Keratinocyte (primary cell): Measurements from ENCODE around the gene FAM107B.

Source experiments
- EZH2 ChIP-seq: IDR thresholded peaks from one replicate; pipeline ENCODE4 v1.6.1; 2012; ENCODE audit warnings: inconsistent platforms, mild to moderate bottlenecking, low read length, moderate library complexity
- TF ChIP-seq, protein P1 (sequence below), 3 experiments: IDR thresholded peaks in 1 of 3; conservative IDR thresholded peaks in 1 of 3; optimal IDR thresholded peaks in 1 of 3; 2 replicates in 2 of 3; 3 replicates in 1 of 3; pipeline versions ENCODE3 to v1.5.1; 2011; ENCODE audit warnings: low read length in 3 of 3, mild to moderate bottlenecking in 3 of 3, moderate library complexity in 2 of 3, control low read depth in 1 of 3, inconsistent platforms in 1 of 3; ENCODE audit not compliant: insufficient read depth in 2 of 3; ENCODE audit errors: extremely low read depth in 1 of 3

- TF ChIP-seq, protein P1, sequence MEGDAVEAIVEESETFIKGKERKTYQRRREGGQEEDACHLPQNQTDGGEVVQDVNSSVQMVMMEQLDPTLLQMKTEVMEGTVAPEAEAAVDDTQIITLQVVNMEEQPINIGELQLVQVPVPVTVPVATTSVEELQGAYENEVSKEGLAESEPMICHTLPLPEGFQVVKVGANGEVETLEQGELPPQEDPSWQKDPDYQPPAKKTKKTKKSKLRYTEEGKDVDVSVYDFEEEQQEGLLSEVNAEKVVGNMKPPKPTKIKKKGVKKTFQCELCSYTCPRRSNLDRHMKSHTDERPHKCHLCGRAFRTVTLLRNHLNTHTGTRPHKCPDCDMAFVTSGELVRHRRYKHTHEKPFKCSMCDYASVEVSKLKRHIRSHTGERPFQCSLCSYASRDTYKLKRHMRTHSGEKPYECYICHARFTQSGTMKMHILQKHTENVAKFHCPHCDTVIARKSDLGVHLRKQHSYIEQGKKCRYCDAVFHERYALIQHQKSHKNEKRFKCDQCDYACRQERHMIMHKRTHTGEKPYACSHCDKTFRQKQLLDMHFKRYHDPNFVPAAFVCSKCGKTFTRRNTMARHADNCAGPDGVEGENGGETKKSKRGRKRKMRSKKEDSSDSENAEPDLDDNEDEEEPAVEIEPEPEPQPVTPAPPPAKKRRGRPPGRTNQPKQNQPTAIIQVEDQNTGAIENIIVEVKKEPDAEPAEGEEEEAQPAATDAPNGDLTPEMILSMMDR (optimal IDR thresholded peaks at IDR 0.05 in 1 of 3, IDR thresholded peaks at IDR 0.05 in 1 of 3, conservative IDR thresholded peaks at IDR 0.05 in 1 of 3; ENCODE audit: extremely low read depth in 1 of 3, insufficient read depth in 2 of 3, low read length in 3 of 3), result peak; percentile 16 to 63 (median 22)
- TF ChIP-seq EZH2, result no peak
Observed at GRCh38 chr10:14560274-14560673, 214.4 kb downstream of the FAM107B start.
